HepG2 (cell line): Measurements from ENCODE around the gene DIO1. TPM values are rescaled to one million over a fixed set of nuclear protein-coding genes. Genes with fewer than 3 reads are reported as not detected.

ENCODE experiments used
- polyA plus RNA-seq, 8 experiments: library from polyadenylated mRNA; depleted of rRNA in 3 of 8; stranded (reverse) in 7 of 8; unstranded in 1 of 8; fragments of >200 nt; fragmentation: Illumina TruSeq in 4 of 8; extraction: Trizol in 4 of 8; gene quantifications; 2 replicates each; pipeline versions ENCODE4 v1.2.1 to v1.2.3, GENCODE V29; 2011 to 2016; ENCODE audit warnings: low read depth in 4 of 8, missing spikeins in 1 of 8, mixed read lengths in 1 of 8; ENCODE audit not compliant: insufficient read depth in 1 of 8
- total RNA-seq, 5 experiments: library from RNA; depleted of rRNA; stranded (reverse); fragments of >200 nt; fragmentation: Illumina TruSeq; extraction: Trizol; gene quantifications; 2 replicates each; pipeline ENCODE4 v1.2.3, GENCODE V29; 2016; ENCODE audit warnings: low read depth in 1 of 5

DIO1 gene
- total and polyA plus RNA-seq, 2 of the 13 experiments (the other 11 are each of a cell fraction or from before 2014, with no cell fraction given) = 13.5 to 45.6 TPM

Other genes starting within 250 kb of the DIO1 start
- gene GLIS1, start 155.0 kb upstream of the DIO1 start, total RNA-seq (2016; rRNA removed; fragmentation: Illumina TruSeq; extraction: Trizol) = not detected in 2 replicates
- 0.03 TPM in 1 of 2 replicates, not detected in the other for gene GLIS1, start 155.0 kb upstream of the DIO1 start, polyA plus RNA-seq (2011; rRNA removed)
- gene NDC1, start 55.9 kb upstream of the DIO1 start, total RNA-seq (2016; rRNA removed; fragmentation: Illumina TruSeq; extraction: Trizol) = 44.6 and 50.9 TPM in 2 replicates
- 20.9 and 38.1 TPM in 2 replicates for gene NDC1, start 55.9 kb upstream of the DIO1 start, polyA plus RNA-seq (2011; rRNA removed)
- gene YIPF1, start 4.4 kb upstream of the DIO1 start, total RNA-seq (2016; rRNA removed; fragmentation: Illumina TruSeq; extraction: Trizol) = 19.0 and 21.1 TPM in 2 replicates
- gene YIPF1, start 4.4 kb upstream of the DIO1 start, polyA plus RNA-seq (2011; rRNA removed) = 30.8 and 31.9 TPM in 2 replicates
- 48.0 and 52.8 TPM in 2 replicates for gene IFT25, start 51.5 kb downstream of the DIO1 start, total RNA-seq (2016; rRNA removed; fragmentation: Illumina TruSeq; extraction: Trizol)
- 12.7 and 19.7 TPM in 2 replicates for gene IFT25, start 51.5 kb downstream of the DIO1 start, polyA plus RNA-seq (2011; rRNA removed)
- gene LRRC42, start 52.2 kb downstream of the DIO1 start, total RNA-seq (2016; rRNA removed; fragmentation: Illumina TruSeq; extraction: Trizol) = 43.6 and 55.1 TPM in 2 replicates
- gene LRRC42, start 52.2 kb downstream of the DIO1 start, polyA plus RNA-seq (2011; rRNA removed) = 27.2 and 30.6 TPM in 2 replicates
- gene LDLRAD1, start 124.0 kb downstream of the DIO1 start, total RNA-seq (2016; rRNA removed; fragmentation: Illumina TruSeq; extraction: Trizol) = 1.2 and 2.5 TPM in 2 replicates
- gene LDLRAD1, start 124.0 kb downstream of the DIO1 start, polyA plus RNA-seq (2011; rRNA removed) = 13.5 and 14.0 TPM in 2 replicates
- gene TMEM59, start 159.0 kb downstream of the DIO1 start, total RNA-seq (2016; rRNA removed; fragmentation: Illumina TruSeq; extraction: Trizol) = 98.2 and 147 TPM in 2 replicates
- gene TMEM59, start 159.0 kb downstream of the DIO1 start, polyA plus RNA-seq (2011; rRNA removed) = 354 and 363 TPM in 2 replicates
- gene TCEANC2, start 159.4 kb downstream of the DIO1 start, total RNA-seq (2016; rRNA removed; fragmentation: Illumina TruSeq; extraction: Trizol) = 5.0 and 6.1 TPM in 2 replicates
- 3.6 and 3.8 TPM in 2 replicates for gene TCEANC2, start 159.4 kb downstream of the DIO1 start, polyA plus RNA-seq (2011; rRNA removed)